Osteoblast (primary cell): ENCODE results near the gene ADAMTSL1. TPM values are rescaled to one million over a fixed set of nuclear protein-coding genes. Genes with fewer than 3 reads are reported as not detected.
"Not testable (repeated sequence)": the region's sequence is repeated elsewhere in the genome, so short reads cannot be mapped to it uniquely, and the experiment has no call there.

Experiments
- DNase-seq: peaks from one replicate; pipeline ENCODE4 v3.0.0; 2011; ENCODE audit warnings: low spot score, mixed read lengths; ENCODE audit not compliant: insufficient read length; ENCODE audit errors: missing footprints
- H2AFZ ChIP-seq: 2 replicates; pipeline ENCODE4 v1.6.0; 2011; ENCODE audit warnings: mild to moderate bottlenecking, low read length
- H3K27ac ChIP-seq: 2 replicates; pipeline ENCODE4 v1.5.1; 2011; ENCODE audit warnings: mild to moderate bottlenecking, low read depth, low read length, moderate library complexity
- H3K27me3 ChIP-seq: 2 replicates; pipeline ENCODE4 v1.6.0; 2012; ENCODE audit warnings: mild to moderate bottlenecking, control low read depth, inconsistent platforms, low read length, moderate library complexity; ENCODE audit not compliant: insufficient read depth
- H3K36me3 ChIP-seq: 2 replicates; pipeline ENCODE4 v1.5.1; 2011; ENCODE audit warnings: mild to moderate bottlenecking, low read length, control low read depth, moderate library complexity; ENCODE audit not compliant: insufficient read depth
- H3K4me1 ChIP-seq: 2 replicates; pipeline ENCODE4 v1.5.1; 2011; ENCODE audit warnings: mild to moderate bottlenecking, low read length, control low read depth, moderate library complexity; ENCODE audit not compliant: insufficient read depth
- H3K4me2 ChIP-seq: 2 replicates; pipeline ENCODE4 v1.6.0; 2011; ENCODE audit warnings: mild to moderate bottlenecking, low read length; ENCODE audit not compliant: insufficient read depth
- H3K4me3 ChIP-seq: fragments of 200-600 bp; sonication (generic); 3 replicates; pipeline ENCODE4 v1.5.1; 2012; ENCODE audit warnings: mild to moderate bottlenecking, low read length, inconsistent platforms; ENCODE audit not compliant: insufficient read depth
- H3K79me2 ChIP-seq: 2 replicates; pipeline ENCODE4 v1.6.0; 2012; ENCODE audit warnings: mild to moderate bottlenecking, low read length, control low read depth, inconsistent platforms; ENCODE audit not compliant: insufficient read depth
- H3K9me3 ChIP-seq: 2 replicates; pipeline ENCODE4 v1.5.1; 2011; ENCODE audit warnings: low read depth, low read length, control low read depth
- H4K20me1 ChIP-seq: 2 replicates; pipeline ENCODE4 v1.6.0; 2012; ENCODE audit warnings: mild to moderate bottlenecking, low read length, control low read depth; ENCODE audit not compliant: insufficient read depth
- CTCF ChIP-seq: IDR thresholded peaks from 2 replicates; pipeline ENCODE4 v1.5.1; 2011; ENCODE audit warnings: mild to moderate bottlenecking, low read depth, low read length, moderate library complexity; ENCODE audit errors: extremely low read depth
- total RNA-seq: library from RNA; depleted of rRNA; stranded (reverse); fragments of >200 nt; gene quantifications from 2 replicates; pipeline ENCODE4 v1.2.3, GENCODE V29; 2012

Gene ADAMTSL1
- total RNA-seq, 1 donor, result 54.3 TPM

- Histone ChIP-seq H4K20me1 (peaks cover 6% of the 10 kb centered on the region), H3K36me3 (peaks cover 16% of the 10 kb centered on the region), H3K27me3 (no peaks in the 10 kb centered on the region), H2AFZ (no peak overlapping the region), H3K4me1 (peaks cover 9% of the 10 kb centered on the region), H3K9me3 (no peaks in the 10 kb centered on the region), H3K27ac (no peak overlapping the region), H3K4me2 (no peak overlapping the region), H3K4me3 (no peak overlapping the region), H3K79me2 (peaks cover 18% of the 10 kb centered on the region)
- no peak for TF ChIP-seq CTCF
- no peak for DNase-seq
These were observed 395.8 kb downstream of the ADAMTSL1 start for GRCh38 chr9:18869725-18870124.

GRCh38 chr9:18874069-18874468 is 400.1 kb downstream of the ADAMTSL1 start:
- H3K4me2 ChIP-seq, result no peak overlapping the region

GRCh38 chr9:18874990-18875389 is 401.0 kb downstream of the ADAMTSL1 start:
- H3K4me3 ChIP-seq, H3K27ac ChIP-seq, H3K36me3 ChIP-seq, H4K20me1 ChIP-seq, H3K4me2 ChIP-seq, DNase-seq, H3K9me3 ChIP-seq, H3K4me1 ChIP-seq, H3K27me3 ChIP-seq, H2AFZ ChIP-seq: not testable (repeated sequence)
- peaks cover 41% of the 10 kb centered on the region for H3K79me2 ChIP-seq

More at GRCh38 chr9:18874069-18874468, 400.1 kb downstream of the ADAMTSL1 start:
- H3K27me3 ChIP-seq, result no peaks in the 10 kb centered on the region
- H3K9me3 ChIP-seq, result no peaks in the 10 kb centered on the region
- no peak overlapping the region for H2AFZ ChIP-seq
- no peak for TF ChIP-seq CTCF
- H3K4me3 ChIP-seq, result no peak overlapping the region
- H3K79me2 ChIP-seq, result peaks cover 41% of the 10 kb centered on the region
- peaks cover 5% of the 10 kb centered on the region for H4K20me1 ChIP-seq
- H3K4me1 ChIP-seq, result peaks cover 2% of the 10 kb centered on the region
- DNase-seq, result no peak
- no peak overlapping the region for H3K27ac ChIP-seq
- H3K36me3 ChIP-seq, result peaks cover 6% of the 10 kb centered on the region

GRCh38 chr9:18877984-18878383 is 404.0 kb downstream of the ADAMTSL1 start:
- H4K20me1 ChIP-seq, result peaks cover 5% of the 10 kb centered on the region
- no peaks in the 10 kb centered on the region for H3K27me3 ChIP-seq
- DNase-seq, result no peak
- H3K27ac ChIP-seq, result no peak overlapping the region
- no peak overlapping the region for H3K4me3 ChIP-seq
- peaks cover 36% of the 10 kb centered on the region for H3K79me2 ChIP-seq
- H3K4me1 ChIP-seq, result peaks cover 2% of the 10 kb centered on the region
- H3K4me2 ChIP-seq, result no peak overlapping the region
- H3K9me3 ChIP-seq, result no peaks in the 10 kb centered on the region
- H3K36me3 ChIP-seq, result peaks cover 8% of the 10 kb centered on the region
- H2AFZ ChIP-seq, result no peak overlapping the region
- TF ChIP-seq CTCF, result no peak
